Ishikawa (cell line): ENCODE measurements around the gene APOA1.

ENCODE experiments used
- RAD21 ChIP-seq: IDR thresholded peaks from 2 replicates; pipeline ENCODE4 v1.6.1; 2012; ENCODE audit warnings: low read depth
- USF1 ChIP-seq: IDR thresholded peaks from 2 replicates; pipeline ENCODE4 v1.6.1; 2012

GRCh38 chr11:116787786-116788486, 49.5 kb downstream of the APOA1 start, which contains the start of gene ZPR1:
- no peak for TF ChIP-seq USF1
- TF ChIP-seq RAD21 = no peak
